ENCODE data around the gene OBSL1.
A peak's percentile ranks its signal among the peaks of the same experiment; 100 is the strongest.

The OBSL1 gene

GRCh38 chr2:219563271-219563928, 7.9 kb downstream of the OBSL1 start:
- no peak for DNase-seq

GRCh38 chr2:219562049-219563020, 9.0 kb downstream of the OBSL1 start:
- DNase-seq: no peak

- no peak for DNase-seq
Observed at GRCh38 chr2:219561179-219562048, 9.9 kb downstream of the OBSL1 start.

GRCh38 chr2:219560893-219561178, 10.5 kb downstream of the OBSL1 start:
- no peak for DNase-seq

GRCh38 chr2:219560037-219560892, 11.1 kb downstream of the OBSL1 start:
- peak; percentile 76 for DNase-seq

GRCh38 chr2:219559156-219559915, 12.0 kb downstream of the OBSL1 start:
- no peak for DNase-seq

GRCh38 chr2:219557791-219558785, 13.3 kb downstream of the OBSL1 start:
- no peak for DNase-seq

GRCh38 chr2:219557320-219557719, 14.0 kb downstream of the OBSL1 start:
- DNase-seq: no peak

GRCh38 chr2:219556413-219556812, 14.9 kb downstream of the OBSL1 start:
- no peak for DNase-seq

GRCh38 chr2:219555956-219556355, 15.4 kb downstream of the OBSL1 start:
- no peak for DNase-seq

GRCh38 chr2:219554350-219554749, 17.0 kb downstream of the OBSL1 start:
- DNase-seq: no peak

GRCh38 chr2:219553463-219553963, 17.8 kb downstream of the OBSL1 start:
- no peak for DNase-seq

GRCh38 chr2:219553168-219553417, 18.2 kb downstream of the OBSL1 start:
- no peak for DNase-seq

GRCh38 chr2:219552382-219553167, 18.8 kb downstream of the OBSL1 start:
- DNase-seq: peak; percentile 94

GRCh38 chr2:219551441-219552381, 19.6 kb downstream of the OBSL1 start:
- peak; percentile 56 for DNase-seq

- no peak for DNase-seq
Observed at GRCh38 chr2:219549619-219550018, 21.7 kb downstream of the OBSL1 start.

GRCh38 chr2:219548990-219549389, 22.3 kb downstream of the OBSL1 start:
- no peak for DNase-seq

- DNase-seq: no peak
Observed at GRCh38 chr2:219547621-219548020, 23.7 kb downstream of the OBSL1 start.

Measured in 8988T (cell line).